NCI-H2227 (cell line): Measurements from ENCODE around the gene ATG14.
A peak's percentile ranks its signal among the peaks of the same experiment; 100 is the strongest.
"Not testable (repeated sequence)": the region's sequence is repeated elsewhere in the genome, so short reads cannot be mapped to it uniquely, and the experiment has no call there.

Experiments used
- DNase-seq: peaks from one replicate; lab custom pipeline; 2025; ENCODE audit not compliant: unreplicated experiment; lab: John Stamatoyannopoulos, UW

Gene ATG14

DNA sequence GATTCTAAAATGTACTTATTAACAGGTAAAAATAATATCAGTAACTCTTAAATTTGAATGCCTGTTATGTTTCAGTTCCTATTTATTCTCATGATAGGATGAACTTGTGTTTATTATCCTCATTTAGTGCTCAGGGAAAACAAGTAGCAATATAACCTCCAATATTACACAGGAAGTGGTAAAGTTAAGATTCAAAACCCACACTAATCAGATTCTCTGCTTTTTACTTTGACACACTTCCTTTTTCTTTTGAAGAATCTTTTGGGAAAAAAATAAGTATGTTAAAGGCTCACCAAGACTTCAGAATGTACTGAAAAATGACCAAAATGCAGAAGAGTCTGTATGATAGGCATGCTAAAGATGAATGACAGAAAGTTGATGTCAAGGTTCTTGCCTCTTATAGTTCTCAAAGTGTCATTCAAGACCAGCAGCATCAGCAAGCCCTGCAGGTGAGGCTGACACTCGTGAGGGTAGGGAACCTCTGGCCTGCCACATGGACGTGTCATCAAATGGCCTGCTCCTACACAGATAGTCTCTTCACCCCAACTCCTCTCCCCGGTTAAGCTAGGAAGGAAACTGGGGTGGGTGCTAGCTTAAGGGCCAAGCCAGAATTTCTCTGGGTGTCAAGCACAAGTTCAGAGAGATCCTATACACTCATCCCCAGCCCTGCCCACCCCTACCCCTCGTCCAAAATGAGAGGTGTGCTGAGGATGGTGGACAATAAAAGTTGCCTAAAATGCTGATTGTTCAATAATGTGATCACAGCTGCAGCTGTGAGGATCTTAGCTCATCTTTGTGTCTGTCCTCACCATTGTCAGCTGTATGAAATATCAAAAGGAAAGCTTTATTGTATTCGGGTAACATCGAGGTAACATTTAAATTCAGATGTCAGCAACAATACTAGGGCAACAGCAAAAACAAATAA lies 22.5 kb upstream of the ATG14 start:
- DNase-seq = no peak

DNA sequence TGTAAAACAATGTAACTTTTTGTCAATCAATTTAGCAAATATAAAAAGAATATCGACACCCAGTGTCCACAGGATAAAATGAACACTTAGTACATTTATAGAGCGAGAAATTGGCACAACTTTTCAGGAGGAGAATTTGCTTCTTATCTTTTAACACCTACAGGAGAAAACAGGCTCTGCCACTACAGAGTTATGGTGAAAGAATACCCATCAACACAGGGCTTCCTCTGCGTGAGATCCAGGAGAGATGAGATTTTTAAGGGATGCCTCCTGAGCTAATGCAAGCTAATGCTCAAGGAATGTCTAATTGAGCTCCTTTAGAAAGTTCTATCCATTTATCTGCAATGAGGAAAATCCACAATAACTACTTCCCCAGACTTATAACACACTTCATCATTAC lies 21.0 kb upstream of the ATG14 start:
- DNase-seq = no peak

DNA sequence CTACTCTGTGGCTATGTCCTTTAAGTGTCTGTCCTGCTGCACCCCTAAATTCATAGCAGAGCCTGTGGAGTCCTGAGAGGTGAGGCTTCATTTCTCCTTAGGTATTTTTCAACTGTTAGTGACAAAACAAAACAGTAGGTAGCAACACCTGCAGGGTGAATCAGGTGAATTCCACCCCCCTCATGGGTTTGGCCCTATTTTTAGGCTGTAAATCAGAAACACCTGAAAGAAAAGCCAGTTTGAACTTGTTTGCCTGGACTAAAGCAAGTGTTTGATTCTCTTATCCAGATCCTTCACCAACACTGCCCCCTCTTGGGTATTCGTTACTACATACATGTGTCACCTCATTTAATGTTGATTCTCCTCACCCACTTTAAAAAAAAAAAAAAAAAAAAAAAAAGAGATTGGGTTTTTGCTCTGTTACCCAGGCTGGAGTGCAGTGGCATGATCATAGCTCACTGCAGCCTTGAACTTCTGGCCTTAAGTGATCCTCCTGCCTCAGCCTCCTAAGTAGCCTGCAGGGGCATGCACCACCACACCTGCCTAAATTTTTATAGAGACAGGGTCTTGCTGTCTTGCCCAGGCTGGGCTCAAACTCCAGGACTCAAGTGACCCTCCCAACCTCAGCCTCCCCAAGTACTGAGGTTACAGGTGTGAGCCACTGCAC lies 18.5 kb upstream of the ATG14 start:
- DNase-seq = peak; percentile 33

DNA sequence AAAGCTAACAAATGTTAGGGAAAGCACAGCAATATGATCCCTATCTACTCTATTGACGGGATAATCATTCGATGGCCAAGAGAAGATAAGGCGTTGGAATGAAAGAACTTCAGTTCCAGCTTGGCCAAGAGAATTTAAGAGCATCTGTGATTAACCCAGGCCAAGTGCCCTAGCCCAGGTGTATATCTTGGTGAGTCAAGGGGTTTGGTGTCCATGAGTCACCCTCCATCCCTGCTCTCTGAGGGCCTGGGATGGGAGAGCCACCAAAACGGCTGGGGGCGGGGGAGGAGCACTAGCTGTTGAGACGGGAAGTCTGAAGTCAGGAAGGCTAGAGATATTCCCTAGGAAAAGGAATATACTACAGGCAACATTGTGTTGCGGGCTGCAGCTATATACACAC lies 15.8 kb upstream of the ATG14 start:
- no peak for DNase-seq

DNA sequence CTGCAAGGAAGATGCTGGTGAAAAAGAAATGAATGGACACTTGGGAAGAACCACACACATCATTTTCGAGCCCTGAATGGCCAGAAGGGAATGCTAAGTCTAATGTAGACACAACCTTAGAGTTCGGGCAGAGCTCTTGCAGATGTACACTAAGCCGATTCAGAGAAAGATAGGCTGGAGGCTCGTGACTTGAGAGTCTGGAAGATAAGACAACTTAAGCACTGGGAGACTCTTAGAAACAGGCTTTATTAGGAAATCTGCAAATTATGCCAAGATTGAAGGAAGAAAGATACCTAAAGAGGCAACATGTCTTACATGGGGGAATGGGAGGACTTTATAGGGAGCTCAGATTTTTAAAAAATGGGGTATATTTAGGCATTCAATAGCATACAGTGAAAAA lies 15.3 kb upstream of the ATG14 start:
- no peak for DNase-seq

DNA sequence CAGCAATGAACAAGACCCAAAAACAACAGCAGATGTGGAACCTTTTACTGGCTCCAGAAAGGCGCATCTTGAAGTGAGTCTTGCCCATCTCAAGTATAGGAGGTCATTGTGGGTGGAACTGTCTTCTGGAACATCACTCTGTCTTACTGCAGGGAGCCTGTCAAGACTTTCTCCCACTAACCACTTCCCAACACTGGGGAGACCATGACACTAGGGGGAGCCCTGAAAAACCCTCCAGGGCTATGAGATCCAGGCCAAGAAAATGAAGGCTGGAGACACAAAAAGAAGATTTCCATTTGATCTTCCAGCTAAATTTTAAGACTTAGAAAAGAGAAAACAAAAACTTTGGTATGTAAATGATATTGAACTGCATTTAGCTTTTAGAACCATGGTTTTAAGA lies 13.5 kb upstream of the ATG14 start:
- no peak for DNase-seq

DNA sequence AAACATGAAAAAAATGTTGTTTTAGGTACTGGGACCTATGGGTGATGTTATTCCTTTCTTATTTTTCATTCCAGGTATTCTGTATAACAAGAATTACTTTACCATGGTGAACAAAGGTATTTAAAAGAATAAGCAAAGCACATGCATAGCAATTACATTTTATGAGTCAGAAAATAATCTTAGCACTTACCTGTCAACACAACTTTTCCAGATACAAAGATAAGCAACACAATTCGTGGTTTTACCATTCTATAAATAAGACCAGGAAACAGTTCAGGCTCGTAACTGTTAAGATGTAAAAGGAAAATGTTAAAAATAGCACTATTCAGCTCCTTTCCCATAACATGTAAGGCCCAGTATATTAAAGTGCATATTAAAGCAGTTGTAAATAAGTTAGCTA lies 12.3 kb upstream of the ATG14 start:
- no peak for DNase-seq

DNA sequence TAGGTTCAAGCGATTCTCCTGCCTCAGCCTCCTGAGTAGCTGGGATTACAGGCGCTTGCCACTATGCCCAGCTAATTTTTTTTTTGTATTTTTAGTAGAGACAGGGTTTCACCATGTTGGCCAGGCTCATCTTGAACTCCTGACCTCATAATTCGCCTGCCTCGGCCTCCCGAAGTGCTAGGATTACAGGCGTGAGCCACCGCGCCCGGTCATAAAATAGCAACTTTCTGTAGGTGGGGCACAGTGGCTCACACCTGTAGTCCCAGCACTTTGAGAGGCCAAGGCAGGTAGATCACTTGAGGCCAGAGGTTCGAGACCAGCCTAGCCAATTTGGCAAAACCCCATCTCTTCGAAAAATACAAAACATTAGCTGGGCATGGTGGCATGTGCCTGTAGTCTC lies 10.7 kb upstream of the ATG14 start:
- not testable (repeated sequence) for DNase-seq

DNA sequence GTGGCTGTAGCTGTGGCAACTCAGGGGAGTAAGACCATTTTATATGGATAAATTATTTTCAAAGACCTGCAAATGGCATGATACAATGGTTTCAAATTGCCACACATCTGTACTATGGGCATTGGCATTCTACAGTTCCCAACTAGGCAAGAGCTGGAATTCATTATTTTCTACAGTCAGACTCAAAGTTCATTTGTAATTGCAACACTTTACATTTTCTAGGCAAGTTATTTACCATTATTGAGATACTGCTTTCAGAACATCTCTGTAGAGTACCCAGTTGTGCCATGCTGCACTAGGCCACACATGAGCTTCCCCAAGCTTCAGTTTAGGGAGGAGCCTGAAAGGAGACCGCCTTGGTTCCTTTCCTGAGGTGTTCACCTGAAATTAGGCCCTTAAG lies 8.0 kb upstream of the ATG14 start:
- no peak for DNase-seq

DNA sequence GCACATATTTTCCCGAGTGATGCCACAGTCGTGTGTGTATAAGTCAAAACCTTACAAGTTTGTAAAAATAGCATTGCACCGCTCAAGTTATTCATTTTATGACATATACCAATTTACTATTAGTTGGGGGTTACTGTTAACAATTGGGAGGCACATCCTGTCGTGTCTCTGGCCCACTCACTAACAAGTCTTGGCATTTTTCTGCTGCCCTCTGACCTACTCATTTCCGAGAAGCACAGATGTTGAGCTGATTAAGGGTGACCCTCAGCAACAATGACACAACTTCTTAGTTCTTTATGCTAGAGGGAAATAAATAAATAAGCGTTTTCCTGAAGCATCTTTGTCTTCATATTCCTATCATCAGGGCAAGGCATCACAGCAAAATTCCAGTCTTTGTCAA lies 6.8 kb upstream of the ATG14 start:
- no peak for DNase-seq

DNA sequence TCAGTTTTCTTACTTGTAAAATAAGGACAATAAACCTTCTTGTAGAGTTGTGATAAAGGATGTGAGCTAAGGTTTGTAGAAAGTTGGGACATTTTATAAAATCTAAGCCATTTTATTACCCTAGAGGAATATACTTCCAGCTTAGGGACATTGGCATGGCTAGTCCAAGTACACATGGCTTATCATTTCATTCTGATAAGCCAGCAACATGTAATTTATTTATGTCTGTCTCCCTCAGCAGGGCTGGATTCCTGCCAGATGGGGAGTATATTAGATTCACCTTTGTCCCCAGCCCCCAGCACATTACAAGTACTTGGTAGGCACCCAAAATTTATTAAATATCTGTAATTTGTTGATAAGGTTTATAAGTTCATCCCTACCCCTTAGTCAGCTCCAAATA lies 6.3 kb upstream of the ATG14 start:
- no peak for DNase-seq

DNA sequence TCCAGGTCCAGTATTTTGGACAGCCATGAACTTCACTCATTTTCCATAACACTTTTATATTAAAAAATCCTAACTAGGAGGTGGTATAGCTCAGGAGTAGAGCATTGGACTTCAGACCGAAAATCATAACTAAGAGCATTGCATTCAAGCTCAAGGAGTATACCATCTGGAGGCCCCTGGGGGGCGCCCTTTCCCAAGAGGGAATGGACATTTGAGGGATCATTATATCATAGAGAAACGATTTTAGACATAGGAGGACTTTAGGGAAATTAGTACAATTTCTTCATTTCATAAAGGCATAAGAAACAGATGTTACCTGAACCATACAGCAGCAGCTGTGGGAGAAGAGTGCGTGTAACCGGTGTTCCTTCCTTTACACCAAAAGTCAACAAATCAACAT lies 5.2 kb upstream of the ATG14 start:
- peak; percentile 36 for DNase-seq

DNA sequence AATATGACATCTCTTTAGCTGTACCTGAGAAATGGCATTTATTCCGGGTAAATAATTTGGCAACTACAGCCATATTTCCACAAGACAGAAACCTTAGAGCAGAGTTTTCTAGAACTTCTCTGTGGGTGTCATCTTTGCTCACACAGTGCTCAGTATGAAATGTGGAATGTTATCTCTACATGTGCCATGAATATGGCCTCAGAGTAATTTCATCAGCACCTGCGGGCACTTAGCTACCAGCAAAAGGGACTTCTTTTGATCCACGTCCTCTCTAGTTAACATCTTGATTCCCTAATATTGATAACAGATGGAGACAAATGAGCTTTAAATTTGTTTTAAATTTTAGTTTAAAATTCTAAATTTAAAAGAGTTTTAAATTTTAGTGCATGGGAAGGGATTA lies 2.9 kb upstream of the ATG14 start:
- DNase-seq = no peak

DNA sequence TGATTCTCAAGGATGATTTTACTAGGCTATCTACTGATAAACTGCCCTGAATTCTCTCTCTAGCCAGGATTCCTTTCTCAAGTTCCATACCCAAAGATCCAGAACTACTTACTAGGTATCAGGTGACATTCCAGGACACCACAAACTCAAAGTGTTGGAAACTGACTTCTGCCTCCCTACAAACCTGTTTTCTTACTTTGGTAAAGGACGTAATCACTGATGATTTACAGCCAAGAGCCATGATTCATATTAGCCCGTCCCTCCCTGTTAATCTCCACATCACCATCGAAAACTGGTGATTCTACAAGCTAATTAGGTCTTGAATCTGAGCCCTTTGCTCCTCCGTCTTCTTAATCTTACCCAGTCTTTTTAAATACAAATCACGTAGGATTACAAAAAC lies 1.0 kb upstream of the ATG14 start:
- DNase-seq = no peak

DNA sequence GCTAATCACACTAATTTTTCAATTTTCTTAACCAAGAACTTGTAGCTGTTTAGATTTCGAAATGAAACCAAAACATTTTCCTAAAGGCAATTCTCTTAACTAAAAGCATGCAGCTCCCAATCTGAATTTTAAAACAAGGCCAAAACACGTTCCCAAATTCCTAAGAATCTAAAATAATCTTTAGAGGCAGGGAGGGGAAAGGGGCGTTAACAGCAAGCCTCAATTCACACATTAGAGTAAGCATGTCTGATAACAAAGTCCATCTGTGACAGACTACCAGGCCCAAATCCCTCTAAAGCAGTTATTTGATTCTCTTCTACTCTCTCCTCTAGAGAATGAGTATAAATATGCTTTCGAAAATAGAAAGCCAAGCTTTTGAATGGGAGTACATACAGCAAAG lies 754 bp downstream of the ATG14 start:
- no peak for DNase-seq

DNA sequence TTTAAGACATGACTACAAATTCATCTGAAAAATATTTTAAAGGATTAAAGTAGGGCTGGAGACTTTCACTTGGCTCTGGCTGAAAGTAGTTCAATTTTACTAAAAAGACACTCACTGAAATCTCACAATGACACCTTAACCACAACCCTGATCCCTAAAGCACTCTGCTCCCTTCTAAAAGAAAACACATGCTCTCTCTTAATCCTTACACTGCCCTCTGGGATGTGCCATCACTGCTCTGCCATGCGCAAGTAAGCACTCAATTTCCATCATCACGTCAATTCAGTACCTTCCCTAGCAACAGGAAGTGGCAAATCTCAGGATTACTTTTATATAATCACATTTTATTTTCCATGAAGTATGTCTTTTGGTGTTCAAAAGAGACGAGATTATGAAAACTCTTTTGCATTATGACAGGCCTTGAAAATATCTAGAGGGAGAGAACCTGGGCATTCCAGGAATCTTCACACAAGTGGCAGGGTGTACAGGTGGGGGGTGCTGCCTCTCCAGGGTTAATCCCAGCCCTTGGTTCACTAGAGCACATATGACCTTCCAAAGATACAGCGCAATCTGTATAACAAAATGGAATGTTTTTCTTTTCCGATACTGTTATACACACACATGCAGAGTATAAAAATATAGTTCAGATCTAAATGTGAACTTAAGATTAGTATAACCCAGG lies 7.3 kb downstream of the ATG14 start:
- DNase-seq = no peak

DNA sequence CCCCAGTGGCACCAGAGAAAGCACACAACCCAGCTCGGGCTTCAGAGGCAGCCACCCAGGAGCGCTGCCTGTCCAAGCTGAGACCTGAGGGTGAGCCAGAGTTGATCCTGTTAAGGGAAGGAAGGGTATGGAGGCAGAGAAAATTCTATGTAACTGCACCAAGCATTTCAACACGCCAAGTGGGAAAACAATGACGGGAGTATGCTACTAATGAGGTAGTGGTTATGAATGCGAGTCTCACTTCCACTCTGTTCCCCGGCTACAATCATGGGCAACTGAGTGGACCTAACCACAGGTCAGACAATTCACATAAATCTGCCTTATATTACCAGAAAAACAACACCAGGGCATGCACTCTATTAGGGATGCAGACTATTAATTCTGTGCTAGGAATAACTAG lies 9.9 kb downstream of the ATG14 start:
- no peak for DNase-seq

DNA sequence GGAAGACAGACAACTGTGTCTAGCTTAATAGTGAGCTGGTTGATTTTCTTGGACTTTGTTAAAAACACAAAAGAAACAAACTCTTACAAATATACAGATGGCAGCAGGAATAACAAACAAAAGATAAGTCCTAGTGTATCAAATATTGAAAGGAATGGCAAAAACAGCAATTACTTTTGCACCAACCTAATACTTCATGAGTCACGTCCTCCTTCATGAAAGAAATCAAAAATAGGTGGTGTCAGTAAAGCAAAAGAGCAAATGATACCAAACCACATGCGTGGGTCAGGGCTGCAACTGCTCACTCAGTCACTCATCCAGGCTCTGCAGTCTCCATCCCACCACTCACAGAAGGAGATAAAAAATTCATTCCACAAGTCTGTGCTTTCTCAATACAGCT lies 11.8 kb downstream of the ATG14 start:
- DNase-seq = no peak

DNA sequence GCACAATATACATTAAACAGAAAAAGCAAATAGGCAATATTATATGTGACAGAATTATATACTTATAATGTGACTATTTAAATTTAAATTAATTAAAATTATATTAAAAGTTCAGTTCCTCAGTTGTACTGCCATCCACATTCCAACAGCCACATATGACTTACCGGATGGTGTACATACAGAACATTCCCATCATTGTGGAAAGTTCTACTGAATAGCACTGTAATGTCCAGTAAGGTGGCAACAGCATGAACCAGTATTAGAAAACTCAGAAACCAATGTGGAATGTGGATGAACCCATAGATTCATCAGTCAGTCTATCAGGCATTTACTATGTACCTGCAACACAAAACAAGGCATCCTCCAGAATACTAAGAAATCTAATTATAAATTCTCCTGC lies 12.4 kb downstream of the ATG14 start:
- DNase-seq = no peak

DNA sequence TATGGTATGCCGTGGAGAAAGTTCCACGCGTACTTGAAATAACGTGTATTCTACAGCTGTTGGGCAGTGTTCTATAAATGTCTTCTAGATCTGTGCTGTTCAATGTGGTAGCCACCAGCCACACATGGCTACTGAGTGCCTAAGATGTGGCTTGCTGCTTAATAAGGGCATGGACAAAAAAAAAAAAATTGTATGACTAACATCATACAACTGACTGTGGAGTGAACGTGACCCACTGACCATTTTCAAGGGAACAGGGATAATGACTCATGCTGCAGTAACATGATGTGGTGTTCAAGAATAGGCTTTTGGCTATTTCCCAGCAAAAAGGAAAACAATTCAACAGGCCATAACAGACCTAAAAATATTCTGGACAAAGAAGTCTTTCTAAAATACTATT lies 13.0 kb downstream of the ATG14 start:
- DNase-seq = no peak

DNA sequence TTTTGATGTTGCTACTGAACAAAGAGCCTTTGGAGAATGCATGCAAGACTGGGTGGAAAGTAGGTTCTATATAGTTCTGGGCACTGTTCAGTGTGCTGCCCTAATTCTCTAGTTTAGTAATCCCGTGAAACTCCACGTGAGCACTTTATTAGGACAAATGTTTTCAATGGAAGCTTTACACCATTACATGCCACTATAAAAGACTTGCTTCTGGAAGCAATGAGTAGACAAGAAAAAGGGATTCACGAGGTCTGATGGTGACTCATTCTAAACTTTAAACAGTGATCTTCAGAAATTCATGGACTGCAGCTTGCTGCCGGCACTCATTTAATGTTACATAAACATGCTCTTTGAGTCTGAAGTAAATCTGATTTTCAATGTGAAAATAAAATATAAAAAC lies 22.3 kb downstream of the ATG14 start:
- no peak for DNase-seq

DNA sequence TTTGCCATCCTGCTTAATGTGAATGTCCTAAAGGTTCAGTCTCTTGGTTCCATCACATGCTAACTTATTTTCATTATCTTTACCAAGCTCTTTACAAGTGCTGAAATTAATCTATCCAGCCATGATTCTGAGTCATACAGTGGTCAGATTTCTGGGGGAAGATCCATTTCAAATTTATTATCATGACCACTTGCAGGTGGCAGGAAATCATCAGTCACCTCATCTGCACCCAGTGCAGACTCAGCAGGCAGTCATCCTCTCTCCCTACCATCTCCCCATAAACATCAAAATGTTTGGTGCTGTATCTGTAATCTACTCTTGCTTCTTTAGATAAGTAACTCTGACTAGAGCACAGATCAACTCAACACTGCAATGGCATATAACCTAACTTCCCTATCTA lies 23.5 kb downstream of the ATG14 start:
- DNase-seq = no peak
